ENCODE results near the gene CERK. TPM values are rescaled to one million over a fixed set of nuclear protein-coding genes. Genes with fewer than 3 reads are reported as not detected.
A peak's percentile ranks its signal among the peaks of the same experiment; 100 is the strongest.

The CERK gene
- total RNA-seq, 2 experiments from 2014 or later = 41.8 to 47.1 TPM

- peaks cover 51% of the 10 kb centered on the region for H3K4me1 Mint-ChIP-seq
- H3K36me3 Mint-ChIP-seq (ENCODE audit: low read depth) = peaks cover 32% of the 10 kb centered on the region
- ChIA-PET CTCF (interaction anchor here (1.3 kb wide), 1 partner anchor 16 kb away, joined by 4 read pairs; no protein-coding TSS in a partner anchor), POLR2A (no interaction called here)
- H3K4me3 Mint-ChIP-seq = no peak overlapping the region
- no peaks in the 10 kb centered on the region for H3K27me3 Mint-ChIP-seq
- no peak overlapping the region for H3K27ac Mint-ChIP-seq
- DNase-seq = no peak
- no peaks in the 10 kb centered on the region for H3K9me3 Mint-ChIP-seq
These were observed 5.5 kb downstream of the CERK start for GRCh38 chr22:46732513-46732912.

GRCh38 chr22:46732041-46732379 is 6.0 kb downstream of the CERK start:
- Mint-ChIP-seq H3K36me3 (ENCODE audit: low read depth) (peaks cover 30% of the 10 kb centered on the region), H3K4me1 (peaks cover 48% of the 10 kb centered on the region), H3K4me3 (no peak overlapping the region), H3K9me3 (no peaks in the 10 kb centered on the region), H3K27me3 (no peaks in the 10 kb centered on the region), H3K27ac (no peak overlapping the region)
- no peak for DNase-seq
- ChIA-PET POLR2A (no interaction called here), CTCF (interaction anchor here (1.3 kb wide), 1 partner anchor 17 kb away, joined by 4 read pairs; no protein-coding TSS in a partner anchor)

DNA sequence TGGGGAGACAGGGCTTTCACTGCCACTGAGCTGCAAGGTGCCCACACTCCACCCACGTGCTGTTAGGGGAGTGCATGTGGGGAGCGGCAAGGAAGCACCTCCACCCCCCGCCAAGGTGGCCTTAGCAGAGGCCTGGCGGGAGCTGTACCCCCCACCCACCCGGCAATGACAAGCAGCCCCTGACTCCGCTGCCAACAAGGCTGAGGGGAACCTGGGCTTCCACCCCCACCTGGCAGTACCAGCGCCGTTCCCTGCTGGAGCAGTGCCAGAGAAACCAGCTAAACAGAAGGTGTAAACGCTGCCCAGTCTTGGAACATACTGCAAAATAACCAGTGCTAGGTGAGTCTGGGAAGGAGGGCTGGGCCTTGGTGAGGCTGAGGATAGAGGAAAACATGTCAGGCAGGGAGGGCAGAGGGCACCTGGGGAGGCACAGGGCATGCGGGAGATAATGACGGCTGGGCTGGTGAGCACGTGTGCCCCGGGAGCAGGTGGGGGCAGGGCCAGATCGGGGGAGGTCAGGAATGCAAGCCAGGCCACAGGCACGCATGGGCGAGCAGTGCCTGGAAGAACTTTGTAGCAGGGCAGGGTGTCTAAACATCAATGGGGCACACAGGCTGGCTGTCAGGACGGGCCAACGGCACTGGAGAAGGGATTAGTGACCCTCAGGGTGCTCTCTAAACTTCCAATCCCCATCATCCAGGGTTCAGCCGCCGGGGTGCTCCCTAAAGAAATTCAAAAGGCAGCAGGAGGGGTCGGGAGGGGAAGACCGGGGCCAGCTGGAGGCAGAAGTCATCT is 6.6 kb downstream of the CERK start:
- Mint-ChIP-seq H3K27me3 (no peaks in the 10 kb centered on the region), H3K9me3 (no peaks in the 10 kb centered on the region), H3K4me1 (peaks cover 42% of the 10 kb centered on the region), H3K4me3 (no peak overlapping the region), H3K36me3 (ENCODE audit: low read depth) (peaks cover 28% of the 10 kb centered on the region), H3K27ac (no peak overlapping the region)
- POLR2A ChIA-PET = no interaction called here
- CTCF ChIA-PET = interaction anchor here (0.8 to 1.3 kb wide), 3 partner anchors 13 to 133 kb away, joined by 3 read pairs; no protein-coding TSS in a partner anchor
- DNase-seq = no peak

GRCh38 chr22:46730568-46731245 is 7.3 kb downstream of the CERK start:
- Mint-ChIP-seq H3K36me3 (ENCODE audit: low read depth) (peaks cover 27% of the 10 kb centered on the region), H3K9me3 (no peaks in the 10 kb centered on the region), H3K4me1 (peaks cover 35% of the 10 kb centered on the region), H3K27me3 (no peaks in the 10 kb centered on the region), H3K4me3 (no peak overlapping the region), H3K27ac (peak overlapping the region; percentile 52)
- ChIA-PET POLR2A (interaction anchor here (0.6 kb wide), 1 partner anchor 471 kb away, joined by 3 read pairs; no protein-coding TSS in a partner anchor), CTCF (interaction anchor here (0.6 to 1.3 kb wide), 5 partner anchors 12 to 167 kb away, joined by 3 to 5 read pairs (median 3); no protein-coding TSS in a partner anchor)
- no peak for DNase-seq

DNA sequence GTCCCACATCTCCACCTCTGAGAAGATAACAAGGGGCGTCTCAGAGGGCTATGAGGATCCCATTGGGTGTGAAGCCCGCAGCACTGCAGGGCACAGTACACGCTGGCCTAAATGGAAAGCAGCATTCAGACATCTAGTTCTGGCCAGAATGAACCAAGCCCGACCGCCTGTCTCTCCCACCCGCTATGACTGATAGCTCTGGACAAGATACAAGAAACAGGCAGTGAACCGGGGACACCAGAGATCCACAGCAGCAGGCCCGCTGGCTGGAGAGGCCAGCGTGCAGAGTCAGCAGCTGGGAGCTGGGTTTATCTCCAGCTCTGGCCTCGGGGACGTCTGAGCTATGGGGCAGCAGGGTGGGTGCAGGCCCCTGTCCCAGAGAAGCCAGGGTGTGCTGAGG is 9.6 kb downstream of the CERK start:
- Mint-ChIP-seq H3K4me3 (no peak overlapping the region), H3K4me1 (peaks cover 21% of the 10 kb centered on the region), H3K27ac (no peak overlapping the region), H3K27me3 (no peaks in the 10 kb centered on the region), H3K9me3 (no peaks in the 10 kb centered on the region), H3K36me3 (ENCODE audit: low read depth) (peaks cover 22% of the 10 kb centered on the region)
- no peak for DNase-seq
- ChIA-PET CTCF (no interaction called here), POLR2A (no interaction called here)

DNA sequence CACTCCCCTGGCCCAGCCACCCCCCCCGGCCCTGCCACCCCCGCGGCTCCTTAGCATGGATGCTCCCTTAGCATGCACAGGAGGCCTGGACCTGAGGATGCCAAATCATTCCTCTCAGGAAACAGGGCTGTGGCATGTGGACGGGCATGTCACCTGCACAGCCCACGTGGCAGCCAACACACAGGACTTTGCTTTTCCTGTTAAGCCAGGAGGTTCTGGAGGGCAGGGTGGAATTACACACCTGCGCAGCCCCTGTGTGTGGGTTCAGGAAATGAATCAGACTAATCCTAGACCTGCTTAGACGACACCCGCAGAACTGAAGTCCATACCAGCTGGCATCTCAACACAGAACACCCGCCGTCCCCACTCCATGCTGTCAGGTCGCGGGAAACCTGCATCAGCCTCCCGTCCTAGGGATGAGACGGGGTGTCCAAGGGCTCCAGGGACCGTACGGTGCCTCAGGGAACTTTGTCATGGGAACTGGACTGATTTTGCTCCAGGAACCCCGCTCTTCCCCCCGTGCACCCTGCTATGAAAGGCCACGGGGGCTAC is 10.2 kb downstream of the CERK start:
- Mint-ChIP-seq H3K4me3 (no peak overlapping the region), H3K4me1 (peaks cover 21% of the 10 kb centered on the region), H3K27me3 (no peaks in the 10 kb centered on the region), H3K36me3 (ENCODE audit: low read depth) (peaks cover 22% of the 10 kb centered on the region), H3K27ac (no peak overlapping the region), H3K9me3 (no peaks in the 10 kb centered on the region)
- CTCF ChIA-PET = no interaction called here
- POLR2A ChIA-PET = no interaction called here
- no peak for DNase-seq

DNA sequence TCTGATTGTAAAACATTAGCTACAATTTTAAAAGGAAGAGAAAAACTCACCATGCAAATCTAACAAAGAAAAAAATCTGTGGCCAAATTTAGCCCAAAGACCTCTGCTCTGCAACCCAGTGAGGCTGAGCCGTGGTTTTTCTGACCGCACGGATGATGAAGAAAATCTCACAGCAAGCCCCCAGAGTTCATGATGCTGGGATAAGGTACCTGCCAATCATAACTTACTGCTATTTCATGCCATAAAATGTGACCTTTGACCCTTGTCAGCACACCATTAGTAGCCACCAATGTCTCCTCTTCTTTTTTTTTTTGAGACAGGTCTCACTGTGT is 11.1 kb downstream of the CERK start:
- CTCF ChIA-PET = interaction anchor here (1.5 kb wide), 1 partner anchor 9 kb away, joined by 4 read pairs; no protein-coding TSS in a partner anchor
- Mint-ChIP-seq H3K36me3 (ENCODE audit: low read depth) (peaks cover 21% of the 10 kb centered on the region), H3K4me1 (peaks cover 20% of the 10 kb centered on the region), H3K9me3 (no peaks in the 10 kb centered on the region), H3K27me3 (no peaks in the 10 kb centered on the region), H3K27ac (no peak overlapping the region), H3K4me3 (no peak overlapping the region)
- POLR2A ChIA-PET = no interaction called here
- no peak for DNase-seq

DNA sequence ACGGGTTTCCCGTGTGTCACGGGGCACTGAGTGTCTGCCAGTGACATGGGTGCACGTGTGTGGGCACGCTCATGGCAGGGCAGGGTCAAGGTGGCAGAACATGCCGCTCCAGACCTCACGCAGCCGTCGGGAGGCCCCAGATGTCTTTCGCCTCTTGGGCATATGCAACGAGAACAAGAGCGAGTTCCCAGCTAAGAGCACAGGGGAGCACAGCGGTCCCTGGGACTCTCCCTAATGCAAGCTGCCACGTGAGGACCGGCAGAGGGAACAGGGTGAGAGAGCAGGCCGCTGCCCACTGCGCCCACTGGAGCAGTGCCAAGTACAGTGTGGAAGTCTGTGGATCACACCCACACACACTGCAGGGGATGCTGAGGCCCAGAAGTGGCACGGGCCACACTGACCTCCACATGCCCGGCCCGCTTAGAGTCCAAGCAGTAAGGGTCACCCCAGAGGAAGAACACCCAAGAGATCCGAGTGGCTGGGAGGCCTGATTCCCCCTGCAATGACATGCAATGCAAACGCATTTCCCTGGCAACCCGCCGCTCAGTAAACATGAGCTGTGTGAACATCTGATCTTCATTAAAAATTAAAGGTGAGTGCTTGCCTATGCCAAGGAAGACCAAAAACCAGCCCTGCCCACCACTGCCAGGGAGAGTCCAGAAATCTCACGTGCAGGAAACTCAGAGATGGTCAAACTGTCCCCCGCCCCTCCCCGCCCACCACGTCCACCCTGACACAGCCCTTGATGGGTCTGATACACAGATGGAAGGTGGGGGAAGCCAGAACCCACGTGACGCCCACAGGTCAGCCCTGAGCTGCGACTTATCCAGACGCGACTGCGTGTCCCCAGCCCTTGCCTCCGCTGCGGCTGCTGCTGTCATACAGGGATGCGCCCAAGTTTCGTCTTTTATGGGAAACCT is 11.7 kb downstream of the CERK start:
- peaks cover 14% of the 10 kb centered on the region for H3K4me1 Mint-ChIP-seq

DNA sequence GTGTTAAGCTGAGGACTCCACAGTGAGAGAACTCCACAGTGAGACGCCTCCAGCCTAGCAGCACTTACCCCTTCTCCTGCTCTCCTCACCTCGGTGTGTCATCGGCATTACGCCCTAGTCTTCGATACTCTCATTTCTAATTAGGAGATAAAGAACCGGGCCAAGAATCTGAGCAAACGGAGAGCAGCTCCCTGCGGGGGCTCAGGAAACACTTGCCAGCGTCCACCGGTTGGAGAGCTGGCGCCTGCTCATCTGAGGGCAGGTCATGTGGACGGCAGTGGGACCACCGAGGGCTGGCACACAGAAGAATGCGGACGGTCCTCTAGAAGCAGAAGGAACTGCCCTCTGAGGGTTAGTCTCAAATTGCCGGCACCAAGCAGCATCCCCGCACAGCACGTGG is 13.0 kb downstream of the CERK start:
- peaks cover 7% of the 10 kb centered on the region for H3K4me1 Mint-ChIP-seq
- H3K4me3 Mint-ChIP-seq = no peak overlapping the region
- POLR2A ChIA-PET = no interaction called here
- peaks cover 17% of the 10 kb centered on the region for H3K36me3 Mint-ChIP-seq (ENCODE audit: low read depth)
- no peaks in the 10 kb centered on the region for H3K27me3 Mint-ChIP-seq
- H3K9me3 Mint-ChIP-seq = no peaks in the 10 kb centered on the region
- H3K27ac Mint-ChIP-seq = no peak overlapping the region
- DNase-seq = no peak
- CTCF ChIA-PET = interaction anchor here (0.5 kb wide), 1 partner anchor 9 kb away, joined by 4 read pairs; no protein-coding TSS in a partner anchor

More for the DNA sequence above, 11.7 kb downstream of the CERK start:
- no peaks in the 10 kb centered on the region for H3K27me3 Mint-ChIP-seq
- H3K36me3 Mint-ChIP-seq (ENCODE audit: low read depth) = peaks cover 20% of the 10 kb centered on the region
- ChIA-PET CTCF (interaction anchor here (1.5 kb wide), 1 partner anchor 8 kb away, joined by 4 read pairs; no protein-coding TSS in a partner anchor), POLR2A (no interaction called here)
- H3K4me3 Mint-ChIP-seq = no peak overlapping the region
- H3K9me3 Mint-ChIP-seq = no peaks in the 10 kb centered on the region
- no peak for DNase-seq
- H3K27ac Mint-ChIP-seq = no peak overlapping the region

DNA sequence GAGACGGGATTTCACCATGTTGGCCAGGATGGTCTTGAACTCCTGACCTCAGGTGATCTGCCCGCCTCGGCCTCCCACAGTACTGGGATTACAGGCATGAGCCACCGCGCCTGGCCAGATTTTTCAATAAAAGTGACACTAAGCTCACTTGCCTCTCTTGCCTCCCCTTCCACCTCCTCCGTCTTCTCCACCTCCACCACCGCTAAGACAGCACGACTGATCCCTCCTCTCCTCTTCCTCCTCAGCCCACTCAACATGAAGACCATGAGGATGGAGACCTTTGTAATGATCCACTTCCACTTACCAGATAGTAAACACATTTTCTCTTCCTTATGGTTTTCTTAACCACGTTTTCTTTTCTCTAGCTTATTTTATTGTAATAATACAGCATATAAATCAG is 14.2 kb downstream of the CERK start:
- ChIA-PET CTCF (interaction anchor here (1.2 kb wide), 1 partner anchor 10 kb away, joined by 3 read pairs; no protein-coding TSS in a partner anchor), POLR2A (no interaction called here)
- Mint-ChIP-seq H3K4me1 (peaks cover 4% of the 10 kb centered on the region), H3K4me3 (no peak overlapping the region), H3K27ac (no peak overlapping the region), H3K36me3 (ENCODE audit: low read depth) (peaks cover 28% of the 10 kb centered on the region), H3K27me3 (no peaks in the 10 kb centered on the region), H3K9me3 (no peaks in the 10 kb centered on the region)
- DNase-seq = no peak

- Mint-ChIP-seq H3K9me3 (no peaks in the 10 kb centered on the region), H3K27ac (no peak overlapping the region)
- CTCF ChIA-PET = interaction anchor here (0.5 to 2.0 kb wide), 3 partner anchors 14 to 22 kb away, joined by 3 to 4 read pairs (median 3); no protein-coding TSS in a partner anchor
These were observed 16.5 kb downstream of the CERK start for GRCh38 chr22:46721501-46722085.

GRCh38 chr22:46719921-46720320 is 18.1 kb downstream of the CERK start:
- POLR2A ChIA-PET = no interaction called here
- Mint-ChIP-seq H3K36me3 (ENCODE audit: low read depth) (peaks cover 51% of the 10 kb centered on the region), H3K9me3 (no peaks in the 10 kb centered on the region), H3K27me3 (no peaks in the 10 kb centered on the region), H3K27ac (no peak overlapping the region), H3K4me1 (peaks cover 4% of the 10 kb centered on the region), H3K4me3 (no peak overlapping the region)
- DNase-seq = no peak
- CTCF ChIA-PET = interaction anchor here (1.2 to 2.0 kb wide), 2 partner anchors 22 to 156 kb away, joined by 4 to 5 read pairs; no protein-coding TSS in a partner anchor

More at GRCh38 chr22:46721501-46722085, 16.5 kb downstream of the CERK start:
- POLR2A ChIA-PET = no interaction called here
- H3K4me3 Mint-ChIP-seq = no peak overlapping the region
- DNase-seq = no peak
- H3K27me3 Mint-ChIP-seq = no peaks in the 10 kb centered on the region
- H3K36me3 Mint-ChIP-seq (ENCODE audit: low read depth) = peaks cover 43% of the 10 kb centered on the region
- peaks cover 4% of the 10 kb centered on the region for H3K4me1 Mint-ChIP-seq

All from activated CD4-positive, alpha-beta T cell treated with anti-CD3 and anti-CD28 coated beads, Interleukin-2, amount 10 ng/mL, durations not matched to agents 7 days and 5 days (primary cell).